ENCODE measurements around the gene EIF3K.
A peak's percentile ranks its signal among the peaks of the same experiment; 100 is the strongest.

Gene EIF3K

DNA sequence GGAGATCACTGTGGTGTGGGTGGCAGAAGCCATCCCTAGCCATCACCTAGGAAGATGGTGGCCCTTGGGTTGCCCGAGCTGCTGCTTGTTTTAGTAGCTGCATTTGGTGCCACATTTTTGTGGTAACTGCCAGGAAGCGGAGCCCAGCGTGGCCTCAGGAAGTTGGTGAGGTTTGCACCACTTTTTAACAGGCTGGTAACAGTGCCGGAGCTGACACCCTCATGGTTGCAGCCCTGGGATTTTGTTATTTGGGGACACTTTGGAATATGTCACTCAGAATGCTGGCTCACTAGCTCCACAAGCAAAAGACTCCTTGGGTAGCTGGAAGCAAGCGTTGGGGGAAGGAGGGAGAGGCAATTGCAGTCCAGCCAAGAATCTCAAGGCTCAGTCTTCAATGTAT lies 50.6 kb downstream of the EIF3K start:
- no peak for DNase-seq

DNA sequence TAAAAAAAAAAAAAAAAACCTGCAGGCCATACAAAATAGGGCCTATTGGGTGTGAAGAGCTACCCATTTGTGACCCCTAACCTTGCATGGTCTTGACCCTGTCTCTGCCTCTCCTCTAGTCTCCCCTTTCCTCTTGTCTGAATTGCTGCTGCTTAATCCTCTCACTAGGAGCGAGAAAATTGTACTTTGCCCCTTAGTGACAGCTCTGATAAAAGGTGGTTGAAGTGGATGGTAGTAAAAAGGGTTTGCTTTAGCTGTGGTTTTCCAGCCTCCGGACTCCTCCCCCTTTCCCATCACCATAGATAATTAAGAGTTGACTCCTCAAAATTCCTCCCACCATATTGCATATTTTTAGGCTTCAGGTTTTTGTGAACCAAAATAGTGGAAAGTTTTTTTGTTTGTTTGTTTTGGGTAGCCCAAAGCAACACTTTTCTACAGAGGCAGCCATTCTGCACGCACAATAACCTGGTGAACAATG lies 52.0 kb downstream of the EIF3K start:
- no peak for DNase-seq

DNA sequence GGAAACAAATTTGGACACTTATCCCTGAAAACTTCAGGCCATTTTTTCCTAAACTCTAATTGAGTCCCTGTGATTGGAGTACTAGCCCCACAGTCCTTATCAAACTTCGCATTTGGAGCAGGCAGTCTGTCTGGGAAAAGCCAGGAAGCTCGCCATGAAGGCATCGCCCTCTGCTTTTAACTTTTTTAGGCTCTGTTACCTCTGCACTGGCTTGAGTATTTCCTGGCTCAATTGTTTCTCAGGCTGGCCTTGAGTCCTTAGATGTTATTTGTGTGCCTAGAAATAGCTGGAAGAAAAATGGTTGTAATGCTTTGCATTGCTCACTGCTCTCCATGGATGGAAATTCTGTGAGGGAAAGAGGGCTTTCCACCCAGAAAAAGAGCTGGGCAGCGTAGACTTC lies 52.7 kb downstream of the EIF3K start:
- no peak for DNase-seq

DNA sequence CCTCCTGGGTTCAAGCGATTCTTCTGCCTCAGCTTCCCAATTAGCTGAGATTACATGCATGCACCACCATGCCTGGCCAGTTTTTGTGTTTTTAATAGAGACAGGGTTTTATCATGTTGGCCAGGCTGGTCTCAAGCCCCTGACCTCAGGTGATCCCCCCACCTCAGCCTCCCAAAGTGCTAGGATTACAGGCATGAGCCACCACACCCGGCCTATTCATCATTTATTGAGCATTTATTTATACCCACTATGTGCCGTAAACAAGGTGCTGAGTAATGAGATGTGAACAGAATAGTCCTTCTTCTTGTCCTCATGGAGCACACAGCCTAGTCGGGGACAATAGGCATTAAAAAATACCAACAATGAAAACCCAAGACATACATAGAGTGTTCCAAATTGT lies 54.0 kb downstream of the EIF3K start:
- DNase-seq: no peak

DNA sequence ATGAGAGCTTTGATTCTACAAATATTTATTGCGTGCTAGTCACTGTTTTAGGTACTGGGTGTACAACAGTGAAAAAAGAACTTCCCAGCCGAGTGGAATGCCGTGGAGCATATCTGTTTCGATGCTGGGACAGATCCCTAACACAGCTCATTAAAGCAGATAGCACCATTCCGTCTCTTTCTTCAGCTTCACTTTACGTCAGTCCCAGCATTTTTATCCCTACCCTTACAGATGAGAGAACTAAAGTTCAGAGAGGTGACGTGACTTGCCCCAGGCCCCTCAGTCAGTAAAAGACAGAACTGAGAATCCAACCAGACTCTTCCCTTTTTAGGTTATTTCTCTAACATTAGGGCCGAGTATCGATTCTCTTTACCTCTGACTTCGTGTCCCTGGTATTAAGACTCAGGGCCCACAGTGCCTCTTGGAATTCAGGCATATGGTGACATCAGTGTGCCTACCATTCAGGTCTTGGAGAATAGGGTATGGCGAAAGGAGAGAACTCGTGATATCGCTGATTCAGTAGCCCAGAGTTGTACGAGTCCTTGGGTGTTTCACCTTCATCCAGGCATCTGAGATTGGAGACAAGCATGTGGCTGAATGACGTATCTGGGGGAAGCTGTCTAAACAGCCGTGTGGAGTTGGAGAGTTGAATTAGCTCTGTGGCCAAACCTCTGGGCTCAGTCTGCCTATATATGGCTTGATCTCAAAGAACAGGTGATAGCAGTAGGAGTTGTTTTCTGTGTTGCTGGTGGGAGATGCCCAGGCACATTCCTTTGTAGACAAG lies 55.6 kb downstream of the EIF3K start:
- peak; percentile 39 to 48 (median 44) for DNase-seq

DNA sequence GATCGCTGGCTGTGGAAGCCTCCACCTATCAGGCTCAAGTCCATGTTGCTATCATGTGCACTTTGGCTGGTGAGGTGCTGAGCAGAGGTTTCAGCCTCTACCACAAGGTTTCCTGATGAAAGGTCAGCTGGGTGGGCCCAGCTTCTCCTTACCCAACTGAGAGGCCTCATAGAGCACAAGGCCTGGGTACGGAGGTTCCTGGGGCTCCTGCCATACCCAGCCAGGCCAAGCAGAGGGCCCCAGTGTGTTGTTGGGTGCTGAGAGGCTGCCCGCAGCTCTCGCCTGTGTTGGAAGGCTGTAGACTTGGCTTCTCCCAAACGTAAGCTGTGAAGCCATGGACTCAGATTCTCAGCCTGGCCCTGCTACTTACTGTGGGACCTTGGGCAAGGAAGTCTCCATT lies 56.6 kb downstream of the EIF3K start:
- DNase-seq: no peak

DNA sequence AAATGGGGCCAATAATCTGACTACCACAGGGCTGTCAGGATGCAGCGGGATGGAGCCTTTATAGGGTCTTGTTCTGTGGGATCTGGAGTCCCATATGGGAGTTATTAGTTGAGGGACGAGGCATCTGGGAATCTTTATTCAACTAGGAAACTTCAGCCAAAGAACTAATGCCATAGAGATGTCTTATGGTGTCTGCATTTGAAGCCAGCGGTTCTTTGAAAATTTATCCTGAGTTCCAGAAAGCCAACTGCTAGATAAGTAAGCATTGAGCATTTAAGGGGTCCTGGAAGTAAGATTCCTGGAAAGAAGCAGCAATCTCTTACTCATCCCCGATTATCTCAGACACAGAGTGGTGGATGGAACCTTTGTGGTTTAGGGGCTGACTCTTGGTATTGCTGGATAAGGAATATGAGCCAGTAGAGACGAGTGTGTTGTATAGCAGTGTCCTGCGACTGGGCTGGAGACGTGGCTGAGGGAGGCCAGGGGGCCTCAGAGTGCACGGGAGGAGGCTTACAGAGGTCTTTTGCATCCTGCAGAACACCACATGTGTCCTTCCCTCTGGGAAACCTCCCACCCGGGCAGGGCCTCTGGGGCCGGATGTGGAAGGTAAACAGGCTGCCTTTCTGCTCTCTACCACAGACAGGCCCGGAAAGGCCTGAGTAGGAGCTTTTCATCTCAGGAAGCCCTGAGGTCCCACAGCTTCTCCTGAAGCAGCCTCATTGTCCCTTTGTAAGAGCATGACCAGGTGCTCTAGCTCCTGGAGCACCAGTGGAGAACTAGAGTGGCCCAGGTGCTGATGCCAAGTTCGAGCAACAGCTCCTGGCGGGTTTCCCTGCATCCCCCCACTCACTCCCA lies 57.3 kb downstream of the EIF3K start:
- DNase-seq: no peak

DNA sequence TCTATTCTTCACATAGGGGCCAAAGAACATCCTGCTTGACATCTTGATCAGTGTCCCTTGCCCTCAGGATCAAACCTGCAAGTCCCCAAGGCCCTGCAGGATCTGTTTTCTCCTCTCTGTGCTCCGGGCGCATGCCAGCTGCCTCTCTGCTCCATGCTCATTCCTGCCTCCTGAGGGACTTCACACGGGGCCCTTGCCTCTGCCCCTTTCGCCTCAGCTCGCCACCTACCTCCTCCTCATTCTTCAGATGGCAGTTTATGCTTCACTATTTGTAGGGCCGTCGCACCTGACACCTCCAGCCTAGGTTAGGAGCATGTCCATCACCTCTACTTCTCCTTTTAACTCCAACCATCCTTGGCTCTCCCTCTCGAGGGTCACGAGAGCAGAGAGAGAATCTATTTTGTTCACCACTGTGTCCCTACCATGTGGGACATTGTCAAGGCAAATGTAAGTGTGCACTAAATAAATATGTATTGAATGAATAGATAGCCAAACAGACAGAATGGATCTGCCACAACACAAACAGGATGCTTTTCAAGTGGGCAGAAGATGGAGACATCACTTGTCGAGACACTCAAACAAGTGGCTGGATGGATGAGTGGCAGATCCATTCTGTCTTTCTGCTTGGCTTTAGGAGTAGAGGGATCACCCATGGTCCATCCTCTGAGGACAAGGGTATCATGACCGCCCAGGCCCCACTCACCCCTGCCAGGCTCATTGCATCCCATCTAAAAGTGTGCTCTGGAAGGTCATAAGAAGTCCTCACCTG lies 58.1 kb downstream of the EIF3K start:
- no peak for DNase-seq

DNA sequence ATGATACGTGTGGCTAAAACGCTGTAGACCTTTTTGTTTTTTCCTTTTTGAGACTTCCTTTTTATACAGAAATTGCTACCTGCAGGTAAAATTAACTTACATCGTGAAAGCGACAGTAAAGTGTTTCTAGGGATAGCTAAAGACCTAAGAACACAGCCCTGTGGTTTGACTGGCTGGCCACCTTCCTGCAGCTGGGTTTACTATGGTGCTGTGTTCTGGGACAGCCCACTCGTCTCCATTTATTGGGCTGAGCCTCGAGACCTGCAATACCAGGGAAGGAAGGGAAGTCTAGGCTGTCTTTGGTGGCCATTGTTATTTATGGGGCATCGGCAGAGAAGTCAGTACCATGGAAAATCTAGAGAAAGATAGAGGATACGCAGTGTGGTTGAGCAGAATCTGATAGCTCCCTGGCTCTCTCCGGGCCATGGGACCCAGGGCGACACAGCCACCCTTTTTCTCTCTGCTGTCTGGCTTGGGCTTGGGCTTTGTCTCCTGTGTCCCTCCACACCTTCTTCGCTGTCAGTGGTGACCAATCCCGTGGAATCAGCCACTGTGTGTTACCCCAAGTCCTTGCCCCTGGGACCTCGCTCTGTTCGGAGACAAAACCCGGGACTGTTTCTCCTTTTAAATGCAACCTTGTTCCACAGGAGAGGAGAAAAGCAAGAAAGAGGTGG lies 59.4 kb downstream of the EIF3K start:
- no peak for DNase-seq

DNA sequence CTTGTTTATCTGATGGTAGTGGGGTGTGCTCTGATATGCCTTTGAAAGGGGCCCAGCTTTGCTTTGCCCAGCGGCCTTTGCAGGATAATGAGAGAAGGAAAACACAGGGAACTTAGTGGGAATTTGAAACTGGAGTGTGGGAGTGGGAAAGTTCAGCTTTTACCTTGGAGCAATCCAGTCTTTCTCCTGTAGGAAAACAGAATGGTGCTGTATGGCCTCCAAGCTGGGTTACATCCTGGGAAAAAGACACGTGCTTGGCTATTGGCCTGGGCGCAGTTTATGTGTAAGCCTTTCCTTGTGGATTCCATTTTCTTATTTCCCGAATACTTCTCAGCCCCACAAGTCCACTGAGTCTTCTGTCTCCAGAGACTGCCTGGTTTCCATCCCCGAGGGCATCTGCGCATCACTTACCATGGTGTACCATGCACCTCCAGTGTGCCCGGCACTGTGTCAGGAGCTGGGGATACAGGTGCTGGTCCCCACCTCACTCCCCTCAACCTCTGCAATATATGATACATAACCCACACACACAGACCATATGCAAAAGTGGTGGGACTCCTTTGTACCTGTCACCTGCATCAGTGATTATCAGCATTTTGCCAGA lies 60.0 kb downstream of the EIF3K start:
- DNase-seq: no peak

DNA sequence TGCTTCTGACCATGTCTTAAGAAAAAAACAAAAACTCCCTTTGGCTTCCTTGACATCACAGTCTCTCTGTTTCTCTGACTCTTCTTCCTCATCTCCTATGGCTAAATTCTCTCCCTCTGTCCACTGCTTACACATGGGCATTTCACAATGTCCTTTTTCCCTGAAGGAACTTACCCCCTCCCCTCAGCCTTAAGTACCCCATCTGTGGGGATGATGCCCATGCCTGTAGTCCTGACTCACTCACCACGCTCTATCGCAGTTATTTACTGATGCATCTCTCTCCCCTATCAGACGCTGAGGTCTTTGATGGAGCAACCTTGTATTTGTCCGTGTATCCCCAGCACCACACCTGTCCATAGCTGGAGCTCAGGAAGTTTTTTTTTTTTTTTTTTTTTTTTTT lies 60.9 kb downstream of the EIF3K start:
- DNase-seq: peak; percentile 57 to 83 (median 73)

DNA sequence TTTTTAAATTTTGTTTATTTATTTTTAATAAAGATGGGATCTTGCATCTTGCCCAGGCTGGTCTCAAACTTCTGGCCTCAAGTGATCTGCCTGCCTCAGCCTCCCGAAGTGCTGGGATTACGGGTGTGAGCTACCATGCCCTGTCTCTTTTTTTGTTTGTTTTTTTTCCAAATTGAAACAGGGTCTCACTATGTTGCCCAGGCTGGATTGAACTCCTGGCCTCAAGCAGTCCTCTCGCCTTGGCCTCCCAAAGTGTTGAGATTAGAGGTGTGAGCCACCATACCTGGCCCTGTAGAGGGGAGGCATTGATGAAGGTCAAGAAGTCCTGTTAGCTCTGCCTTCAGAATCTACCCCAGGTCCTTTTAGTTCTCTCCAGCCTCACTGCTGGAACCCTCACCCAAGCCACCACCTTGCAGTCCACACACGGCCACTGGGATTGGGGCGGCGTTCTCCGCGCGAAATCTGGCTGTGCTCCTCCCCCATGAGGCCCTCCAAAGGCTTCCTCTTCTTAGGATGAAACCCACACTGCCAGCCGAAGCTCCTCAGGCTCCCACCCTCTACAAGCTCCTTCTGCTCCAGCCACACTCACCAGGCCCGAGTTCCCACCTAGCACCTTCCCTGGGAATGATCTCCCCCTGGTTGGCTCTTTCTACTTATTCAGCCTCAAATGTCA lies 63.3 kb downstream of the EIF3K start:
- DNase-seq: no peak

DNA sequence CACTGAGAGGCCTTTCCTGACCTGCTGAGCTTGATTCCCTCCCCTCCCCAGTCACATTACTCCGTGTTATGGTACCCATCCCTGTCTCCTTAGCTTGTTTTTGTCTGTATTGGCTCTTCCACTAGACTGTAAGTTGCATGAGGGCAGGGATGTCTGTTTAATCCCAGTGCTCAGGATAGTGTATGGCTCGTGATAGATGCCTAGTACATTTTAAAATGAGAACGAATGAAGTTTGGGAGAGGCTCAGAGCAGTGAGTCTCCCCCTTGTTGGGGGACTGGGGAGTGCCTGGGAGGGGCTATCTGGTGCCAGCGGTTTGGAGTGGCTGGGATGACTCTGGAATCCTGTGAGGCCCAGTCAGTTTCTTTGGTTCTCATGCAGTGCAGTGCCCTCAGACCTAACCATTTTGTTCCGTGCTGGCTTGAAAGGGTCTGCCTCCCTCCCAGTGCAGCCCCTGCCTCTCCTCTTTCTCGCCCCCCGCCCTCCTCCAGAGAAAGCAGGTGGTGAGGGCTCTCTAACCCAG lies 63.9 kb downstream of the EIF3K start:
- no peak for DNase-seq

DNA sequence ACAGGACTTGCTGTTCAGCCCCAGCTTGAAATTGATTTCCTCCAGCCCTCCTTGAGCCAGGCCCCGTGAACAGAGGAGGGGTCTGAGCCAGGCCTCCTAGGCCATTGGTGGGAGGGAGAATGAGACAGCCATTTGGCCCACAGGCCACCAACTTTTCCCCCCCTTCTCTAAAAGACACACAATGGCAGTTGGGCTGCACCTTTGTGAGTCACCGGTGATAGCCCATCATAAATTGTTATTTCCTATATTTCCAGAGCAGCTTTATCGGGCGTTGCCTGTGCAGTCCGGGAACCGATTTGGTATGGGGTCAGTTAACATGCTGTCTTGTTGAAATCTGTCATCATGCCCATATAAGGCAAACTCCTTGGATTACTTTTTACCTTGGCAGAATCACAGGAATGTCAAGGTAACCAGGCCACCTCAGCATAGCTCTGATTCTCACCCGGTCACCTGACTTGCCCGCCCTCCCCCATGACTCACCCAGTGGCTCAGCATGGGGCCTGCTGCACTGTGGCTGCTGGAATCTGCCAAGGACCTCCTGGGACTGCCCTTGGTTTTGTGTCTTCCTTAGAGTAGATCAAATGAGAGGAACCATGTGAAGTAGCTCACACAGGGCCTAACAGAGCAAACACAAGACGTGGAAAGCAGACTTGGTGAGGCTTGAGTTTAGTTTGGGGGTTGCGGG lies 64.5 kb downstream of the EIF3K start:
- DNase-seq: peak; percentile 75 to 82 (median 79)

DNA sequence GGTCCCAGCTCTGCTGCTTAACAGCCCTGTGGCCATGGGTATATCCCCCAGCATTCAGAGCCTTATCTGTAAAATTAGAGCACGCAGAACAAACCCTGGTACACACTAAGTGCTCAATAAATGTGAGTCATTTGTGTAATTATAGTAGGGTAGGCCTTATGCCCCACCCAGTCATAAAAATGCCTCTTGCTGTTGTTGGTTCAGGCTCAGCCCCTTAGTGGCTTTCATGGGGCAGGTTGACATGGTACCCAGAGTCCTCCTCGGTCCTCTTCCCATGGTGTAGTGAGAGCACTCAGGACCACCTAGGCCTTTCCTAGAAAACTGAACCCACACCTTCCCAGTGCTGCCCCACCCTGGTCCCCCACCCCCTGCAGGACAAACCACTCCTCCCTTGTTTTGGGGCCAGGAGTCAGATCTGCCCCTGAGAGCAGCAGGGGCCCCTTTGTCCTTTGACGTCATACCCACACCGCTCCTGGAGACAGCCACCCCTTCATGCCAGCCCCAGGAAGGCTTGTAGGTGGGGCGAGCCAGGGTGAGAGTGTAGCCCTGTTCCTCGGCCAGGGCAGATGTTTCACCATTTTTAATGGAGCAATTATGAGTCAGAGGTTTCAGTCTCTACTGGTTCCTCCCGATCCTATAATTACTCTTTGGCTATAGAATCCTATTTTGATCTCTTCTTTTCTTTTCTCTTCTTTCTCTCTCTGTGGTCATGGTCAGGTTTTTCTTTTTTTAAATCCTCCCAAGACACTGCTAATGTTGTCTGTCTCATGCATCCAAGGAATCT lies 65.3 kb downstream of the EIF3K start:
- peak; percentile 80 to 89 (median 88) for DNase-seq

DNA sequence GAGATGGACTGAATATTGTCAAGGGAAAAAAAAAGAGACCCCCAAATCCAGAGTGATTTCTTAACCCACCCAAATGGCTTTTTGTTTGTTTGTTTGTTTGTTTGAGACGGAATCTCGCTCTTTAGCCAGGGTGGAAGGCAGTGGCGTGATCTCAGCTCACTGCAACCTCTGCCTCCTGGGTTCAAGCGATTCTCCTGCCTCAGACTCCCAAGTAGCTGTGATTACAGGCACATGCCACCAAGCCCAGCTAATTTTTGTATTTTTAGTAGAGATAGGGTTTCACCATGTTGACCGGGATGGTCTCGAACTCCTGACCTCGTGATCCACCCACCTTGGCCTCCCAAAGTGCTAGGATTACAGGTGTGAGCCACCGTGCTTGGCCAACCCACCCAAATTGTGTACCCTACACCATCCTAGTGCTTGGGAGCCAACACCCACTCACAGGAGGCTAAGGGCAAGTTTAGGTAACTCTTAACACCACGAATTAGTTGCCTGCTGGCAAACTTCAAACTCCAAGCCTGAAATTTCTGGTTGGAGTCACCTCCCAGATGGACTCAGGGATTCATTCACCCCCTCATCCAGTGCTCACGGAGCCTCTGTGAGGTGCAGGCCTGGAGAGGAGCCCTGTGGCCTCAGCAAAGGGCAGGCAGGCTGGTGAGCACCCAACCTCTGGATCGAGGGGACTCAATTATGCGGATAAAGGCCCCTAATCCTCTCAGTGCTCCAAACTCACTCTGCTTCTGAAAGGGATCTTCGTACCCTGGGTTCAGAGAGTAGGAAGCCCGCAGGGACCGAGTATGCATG lies 66.1 kb downstream of the EIF3K start:
- no peak for DNase-seq

DNA sequence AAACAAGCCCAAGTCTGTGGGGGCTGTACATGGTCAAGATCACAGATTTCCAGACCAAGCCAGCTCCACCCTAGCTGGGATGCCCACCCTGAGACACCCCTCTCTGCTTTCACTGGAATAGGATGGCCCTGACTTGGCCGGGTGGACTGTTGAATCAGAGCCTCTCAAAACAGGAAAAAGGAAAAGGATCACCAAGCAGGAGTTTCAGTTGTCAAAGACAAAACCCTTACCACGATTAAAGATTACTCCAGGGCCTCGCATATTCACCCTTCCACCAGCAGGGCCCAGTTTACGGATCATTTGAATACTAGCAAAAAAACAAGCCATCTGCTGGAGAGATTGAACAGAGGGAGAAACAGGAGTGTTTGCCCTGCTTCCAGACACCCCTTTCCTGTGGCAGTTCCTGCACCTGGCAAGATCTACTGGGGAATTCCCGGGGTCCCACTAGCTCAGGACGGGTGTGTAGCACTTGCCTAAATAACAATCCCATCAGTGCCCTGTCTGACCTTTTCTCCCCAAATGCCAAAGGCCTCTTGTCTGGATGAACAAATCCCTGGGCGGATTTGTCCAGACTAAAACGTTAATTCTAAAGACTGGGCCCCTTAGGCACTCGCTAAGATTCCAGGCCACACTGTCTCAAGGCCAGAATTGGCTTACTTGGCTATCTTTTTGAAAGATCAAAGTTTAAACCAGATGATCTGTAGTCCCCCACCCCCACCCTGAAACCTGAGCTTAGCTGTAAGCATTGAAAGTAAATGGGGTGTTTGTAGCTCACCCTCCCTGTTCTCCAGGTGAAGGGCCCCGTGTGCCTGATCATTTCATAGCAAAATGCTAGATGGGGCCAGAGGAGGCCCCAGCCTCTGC lies 66.9 kb downstream of the EIF3K start:
- DNase-seq: peak in 2 of 3 donors; percentile 32 to 48

DNA sequence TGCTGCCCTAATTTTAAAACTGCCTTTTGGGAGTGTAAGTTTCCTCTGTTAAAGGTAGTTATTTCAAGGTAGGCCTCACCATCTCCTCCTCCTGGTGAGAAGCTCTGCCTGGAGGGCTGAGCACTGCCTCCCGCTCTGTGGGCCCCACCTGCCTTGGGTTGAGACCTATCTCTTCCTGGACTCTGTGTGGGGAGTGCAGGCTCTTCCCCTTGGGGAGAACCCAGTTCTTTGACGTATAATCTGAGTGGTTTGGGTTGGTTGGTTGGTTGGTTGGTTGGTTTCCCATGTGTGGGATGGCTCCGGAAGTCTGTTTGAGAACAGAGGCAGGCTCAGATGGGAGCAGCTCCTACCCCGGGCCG lies 67.5 kb downstream of the EIF3K start:
- peak; percentile 64 to 72 (median 71) for DNase-seq

Data from suppressor macrophage treated with lipopolysaccharide for 1 hour (primary cell).